Right renal pelvis (tissue), 4 donors: ENCODE results near the gene ICA1L. TPM values are rescaled to one million over a fixed set of nuclear protein-coding genes. Genes with fewer than 3 reads are reported as not detected.
A peak's percentile ranks its signal among the peaks of the same experiment; 100 is the strongest.
"Not testable (repeated sequence)": the region's sequence is repeated elsewhere in the genome, so short reads cannot be mapped to it uniquely, and the experiment has no call there.

ENCODE experiments used
- DNase-seq, 4 donors: peaks; one replicate each; pipeline ENCODE4 v3.0.0-alpha.2; 2013; ENCODE audit warnings: low read depth in 4 of 4, low spot score in 3 of 4, missing footprints in 1 of 4
- polyA plus RNA-seq, 4 donors: library from polyadenylated mRNA; unstranded; fragments of 120-200 nt; gene quantifications; one replicate each; pipeline ENCODE4 v1.2.1, GENCODE V29; 2013; ENCODE audit not compliant: insufficient read length in 4 of 4

Gene ICA1L
- polyA plus RNA-seq, 4 donors = 12.3 to 15.8 (median 15.1) TPM

DNA sequence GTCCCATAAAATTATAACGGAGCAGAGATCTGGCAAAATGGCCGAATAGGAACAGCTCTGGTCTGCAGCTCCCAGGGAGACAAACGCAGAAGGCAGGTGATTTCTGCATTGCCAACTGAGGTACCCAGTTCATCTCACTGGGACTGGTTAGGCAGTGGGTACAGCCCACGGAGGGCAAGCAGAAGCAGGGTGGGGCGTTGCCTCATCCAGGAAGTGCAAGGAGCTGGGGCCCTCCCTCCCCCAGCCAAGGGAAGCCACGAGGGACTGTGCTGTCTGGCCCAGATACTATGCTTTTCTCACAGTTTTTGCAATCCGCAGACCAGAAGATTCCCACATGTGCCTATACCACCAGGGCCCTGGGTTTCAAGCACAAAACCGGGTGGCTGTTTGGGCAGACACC is 22.8 kb downstream of the ICA1L start:
- no peak for DNase-seq

DNA sequence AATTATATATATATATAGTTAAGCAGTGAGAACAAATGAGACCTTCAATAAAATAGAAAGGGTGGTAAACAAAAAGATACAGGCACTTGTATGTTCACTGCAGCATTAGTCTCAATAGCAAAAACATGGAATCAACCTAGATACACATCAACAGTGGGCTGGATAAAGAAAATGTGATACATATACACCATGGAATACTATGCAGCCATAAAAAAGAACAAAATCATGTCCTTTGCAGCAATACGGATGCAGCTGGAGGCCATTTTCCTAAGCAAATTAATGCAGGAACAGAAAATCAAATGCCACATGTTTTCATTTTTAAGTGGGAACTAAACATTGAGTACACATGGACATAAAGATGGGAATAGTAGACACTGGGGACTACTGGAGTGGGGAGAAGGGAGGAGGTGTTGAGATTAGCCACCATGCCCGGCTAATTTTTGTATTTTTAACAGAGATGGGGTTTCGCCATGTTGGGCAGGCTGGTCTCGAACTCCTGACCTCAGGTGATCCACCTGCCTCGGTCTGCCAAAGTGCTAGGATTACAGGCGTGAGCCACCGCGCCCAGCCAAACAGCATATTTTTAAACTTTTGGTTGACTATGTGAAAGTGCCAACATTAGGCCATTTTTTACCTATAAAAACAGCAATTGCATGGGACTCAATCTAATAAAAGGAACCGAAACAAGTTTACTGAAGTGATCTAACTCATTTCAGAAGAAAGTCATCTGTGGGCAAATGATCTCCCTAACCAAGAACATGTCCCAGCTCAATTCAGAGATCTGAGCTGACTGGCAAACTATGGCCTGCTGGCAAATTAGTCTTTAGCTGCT is 23.7 kb downstream of the ICA1L start:
- DNase-seq = no peak

DNA sequence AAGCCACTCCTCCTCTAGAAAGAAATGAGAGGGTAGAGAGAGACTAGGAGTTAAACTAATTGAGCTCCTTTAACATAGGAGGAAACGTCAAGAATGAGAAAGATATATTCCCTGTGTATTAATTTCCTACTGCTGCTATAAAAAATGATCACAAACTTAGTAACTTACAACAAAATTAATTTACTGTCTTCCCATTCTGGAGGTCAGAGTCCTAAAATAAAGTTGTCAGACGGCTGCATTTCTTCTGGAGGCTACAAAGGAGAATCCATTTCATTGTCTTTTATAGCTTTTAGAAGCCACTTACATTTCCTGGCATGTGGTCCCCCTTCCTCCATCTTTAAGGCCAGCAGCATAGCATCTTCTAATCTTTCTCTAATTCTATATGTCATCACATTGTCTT is 26.9 kb downstream of the ICA1L start:
- DNase-seq = peak in 3 of 4 donors; percentile 27 to 41 (median 35)

GRCh38 chr2:202842690-202843089 is 28.9 kb downstream of the ICA1L start:
- no peak for DNase-seq

GRCh38 chr2:202841090-202841867 is 30.3 kb downstream of the ICA1L start:
- no peak for DNase-seq

- peak in 2 of 4 donors; percentile 29 to 32 for DNase-seq
Observed at GRCh38 chr2:202831242-202832220, 40.0 kb downstream of the ICA1L start.

- DNase-seq = no peak
Observed at GRCh38 chr2:202824901-202825300, 46.7 kb downstream of the ICA1L start.

GRCh38 chr2:202822411-202822810 is 49.2 kb downstream of the ICA1L start:
- no peak for DNase-seq

GRCh38 chr2:202821206-202822160 is 50.1 kb downstream of the ICA1L start:
- DNase-seq = no peak

DNA sequence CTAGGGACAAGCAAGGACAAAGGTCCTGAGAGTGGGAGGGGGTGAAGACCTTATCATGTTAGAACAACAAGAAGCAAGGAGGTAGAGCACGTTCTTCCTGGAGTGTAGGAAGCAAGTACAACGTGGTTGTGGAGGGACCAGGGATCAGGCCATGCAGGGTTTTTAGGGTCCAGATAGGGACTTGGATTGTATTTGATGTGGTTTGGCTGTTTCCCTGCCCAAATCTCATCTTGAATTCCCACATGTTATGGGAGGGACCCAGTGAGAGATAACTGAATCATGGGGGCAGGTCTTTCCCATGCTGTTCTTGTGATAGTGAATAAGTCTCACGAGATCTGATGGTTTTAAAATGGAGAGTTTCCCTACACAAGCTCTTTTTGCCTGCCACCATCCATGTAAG is 53.2 kb downstream of the ICA1L start:
- no peak for DNase-seq

- no peak for DNase-seq
Observed at GRCh38 chr2:202817771-202818170, 53.8 kb downstream of the ICA1L start.

- DNase-seq = peak in 2 of 4 donors; percentile 44 to 48
Observed at GRCh38 chr2:202815548-202816360, 55.8 kb downstream of the ICA1L start.

DNA sequence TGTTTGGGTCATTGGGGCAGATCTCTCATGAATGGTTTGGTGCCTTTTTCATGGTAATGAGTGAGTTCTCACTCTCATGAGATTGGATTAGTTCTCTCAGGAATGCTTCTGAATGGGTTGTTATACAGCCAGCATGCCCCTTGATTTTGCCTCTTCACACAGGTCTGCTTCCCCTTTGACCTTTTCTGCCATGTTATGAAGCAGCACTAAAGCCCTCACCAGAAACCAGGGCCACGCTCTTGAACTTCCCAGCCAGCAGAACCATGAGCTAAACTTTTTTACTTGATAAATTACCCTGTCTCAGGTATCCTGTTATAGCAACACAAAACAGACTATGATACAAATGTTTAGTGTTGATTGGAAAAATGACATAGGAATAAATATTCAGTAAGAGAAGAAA is 57.3 kb downstream of the ICA1L start:
- DNase-seq = no peak

DNA sequence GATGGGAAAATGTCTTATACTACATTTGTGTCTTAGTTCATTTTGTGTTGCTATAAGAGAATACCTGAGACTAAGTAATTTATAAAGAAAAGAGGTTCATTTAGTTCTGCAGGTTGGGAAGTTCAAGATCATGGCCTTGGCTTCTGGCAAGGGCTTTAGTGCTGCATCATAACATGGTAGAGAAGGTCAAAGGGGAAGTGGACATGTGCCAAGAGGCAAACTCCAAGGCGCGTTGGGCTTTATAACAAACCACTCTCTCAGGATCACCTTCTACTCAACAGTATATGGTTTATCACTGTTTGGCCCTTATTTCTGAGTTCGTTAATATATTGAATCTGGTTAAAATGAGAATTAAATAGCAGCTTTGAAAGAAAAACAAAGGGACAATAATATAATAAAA is 58.2 kb downstream of the ICA1L start:
- DNase-seq = no peak

- no peak for DNase-seq
Observed at GRCh38 chr2:202808754-202809153, 62.8 kb downstream of the ICA1L start.

GRCh38 chr2:202807431-202808138 is 64.0 kb downstream of the ICA1L start:
- peak in 2 of 4 donors; percentile 37 to 53 for DNase-seq

- DNase-seq = not testable (repeated sequence)
Observed at GRCh38 chr2:202805911-202806310, 65.7 kb downstream of the ICA1L start.

GRCh38 chr2:202797944-202798343 is 73.6 kb downstream of the ICA1L start:
- no peak for DNase-seq
